ENCODE data around the gene VGLL3.
A peak's percentile ranks its signal among the peaks of the same experiment; 100 is the strongest.

The VGLL3 gene

GRCh38 chr3:87002346-87002745, 11.4 kb upstream of the VGLL3 start:
- H3K27ac ChIP-seq (ENCODE audit: low read depth, low read length, severe bottlenecking), result no peak overlapping the region
- H3K4me3 ChIP-seq (ENCODE audit: extremely low read depth, insufficient read depth, low read length, poor library complexity, severe bottlenecking), result no peak overlapping the region
- no peaks in the 10 kb centered on the region for H3K4me1 ChIP-seq (ENCODE audit: control insufficient read depth, insufficient read depth, low read length, poor library complexity, severe bottlenecking)
- no peaks in the 10 kb centered on the region for H3K9me3 ChIP-seq (ENCODE audit: control insufficient read depth, low read length)
- H3K36me3 ChIP-seq (ENCODE audit: control insufficient read depth, insufficient read depth, low read length), result no peaks in the 10 kb centered on the region
- WGBS, 2 experiments (ENCODE audit: insufficient coverage in 2 of 2), result 80 to 100% methylated on average over 1 to 4 of the region's 4 CpGs

GRCh38 chr3:87001473-87002098, 10.6 kb upstream of the VGLL3 start:
- Histone ChIP-seq H3K9me3 (ENCODE audit: control insufficient read depth, low read length) (no peaks in the 10 kb centered on the region), H3K4me3 (ENCODE audit: extremely low read depth, insufficient read depth, low read length, poor library complexity, severe bottlenecking) (no peak overlapping the region), H3K36me3 (ENCODE audit: control insufficient read depth, insufficient read depth, low read length) (no peaks in the 10 kb centered on the region), H3K4me1 (ENCODE audit: control insufficient read depth, insufficient read depth, low read length, poor library complexity, severe bottlenecking) (peaks cover 4% of the 10 kb centered on the region), H3K27ac (ENCODE audit: low read depth, low read length, severe bottlenecking) (no peak overlapping the region)
- WGBS, 2 experiments (ENCODE audit: insufficient coverage in 2 of 2), result no CpG with 5 or more reads among the region's 4 CpGs

- no peak overlapping the region for H3K4me3 ChIP-seq (ENCODE audit: extremely low read depth, insufficient read depth, low read length, poor library complexity, severe bottlenecking)
- no peaks in the 10 kb centered on the region for H3K9me3 ChIP-seq (ENCODE audit: control insufficient read depth, low read length)
- H3K27ac ChIP-seq (ENCODE audit: low read depth, low read length, severe bottlenecking), result no peak overlapping the region
- H3K4me1 ChIP-seq (ENCODE audit: control insufficient read depth, insufficient read depth, low read length, poor library complexity, severe bottlenecking), result peaks cover 10% of the 10 kb centered on the region
- 83 to 100% methylated on average over 2 of the region's 4 CpGs for WGBS, 2 experiments (ENCODE audit: insufficient coverage in 2 of 2)
- H3K36me3 ChIP-seq (ENCODE audit: control insufficient read depth, insufficient read depth, low read length), result no peaks in the 10 kb centered on the region
Observed at GRCh38 chr3:87000940-87001339, 10.0 kb upstream of the VGLL3 start.

GRCh38 chr3:86998569-86998968, 7.6 kb upstream of the VGLL3 start:
- H3K36me3 ChIP-seq (ENCODE audit: control insufficient read depth, insufficient read depth, low read length), result no peaks in the 10 kb centered on the region
- WGBS, 2 experiments (ENCODE audit: insufficient coverage in 2 of 2), result no CpG with 5 or more reads among the region's 1 CpG
- H3K9me3 ChIP-seq (ENCODE audit: control insufficient read depth, low read length), result no peaks in the 10 kb centered on the region
- no peak overlapping the region for H3K27ac ChIP-seq (ENCODE audit: low read depth, low read length, severe bottlenecking)
- no peak overlapping the region for H3K4me3 ChIP-seq (ENCODE audit: extremely low read depth, insufficient read depth, low read length, poor library complexity, severe bottlenecking)
- H3K4me1 ChIP-seq (ENCODE audit: control insufficient read depth, insufficient read depth, low read length, poor library complexity, severe bottlenecking), result peaks cover 18% of the 10 kb centered on the region

- Histone ChIP-seq H3K36me3 (ENCODE audit: control insufficient read depth, insufficient read depth, low read length) (no peaks in the 10 kb centered on the region), H3K9me3 (ENCODE audit: control insufficient read depth, low read length) (no peaks in the 10 kb centered on the region), H3K27ac (ENCODE audit: low read depth, low read length, severe bottlenecking) (peak overlapping the region; percentile 36), H3K4me3 (ENCODE audit: extremely low read depth, insufficient read depth, low read length, poor library complexity, severe bottlenecking) (no peak overlapping the region), H3K4me1 (ENCODE audit: control insufficient read depth, insufficient read depth, low read length, poor library complexity, severe bottlenecking) (peaks cover 30% of the 10 kb centered on the region)
- WGBS, 2 experiments (ENCODE audit: insufficient coverage in 2 of 2), result 75 to 94% methylated on average over 2 to 4 of the region's 5 CpGs
Observed at GRCh38 chr3:86996261-86996955, 5.5 kb upstream of the VGLL3 start.

GRCh38 chr3:86995537-86995936, 4.6 kb upstream of the VGLL3 start:
- H3K9me3 ChIP-seq (ENCODE audit: control insufficient read depth, low read length), result no peaks in the 10 kb centered on the region
- H3K4me3 ChIP-seq (ENCODE audit: extremely low read depth, insufficient read depth, low read length, poor library complexity, severe bottlenecking), result no peak overlapping the region
- H3K27ac ChIP-seq (ENCODE audit: low read depth, low read length, severe bottlenecking), result no peak overlapping the region
- peaks cover 32% of the 10 kb centered on the region for H3K4me1 ChIP-seq (ENCODE audit: control insufficient read depth, insufficient read depth, low read length, poor library complexity, severe bottlenecking)
- no peaks in the 10 kb centered on the region for H3K36me3 ChIP-seq (ENCODE audit: control insufficient read depth, insufficient read depth, low read length)
- no CpG with 5 or more reads among the region's 5 CpGs for WGBS, 2 experiments (ENCODE audit: insufficient coverage in 2 of 2)

GRCh38 chr3:86993704-86994103, 2.8 kb upstream of the VGLL3 start:
- no peak overlapping the region for H3K27ac ChIP-seq (ENCODE audit: low read depth, low read length, severe bottlenecking)
- 68 to 75% methylated on average over 7 of the region's 7 CpGs for WGBS, 2 experiments (ENCODE audit: insufficient coverage in 2 of 2)
- no peaks in the 10 kb centered on the region for H3K36me3 ChIP-seq (ENCODE audit: control insufficient read depth, insufficient read depth, low read length)
- peaks cover 32% of the 10 kb centered on the region for H3K4me1 ChIP-seq (ENCODE audit: control insufficient read depth, insufficient read depth, low read length, poor library complexity, severe bottlenecking)
- H3K4me3 ChIP-seq (ENCODE audit: extremely low read depth, insufficient read depth, low read length, poor library complexity, severe bottlenecking), result no peak overlapping the region
- H3K9me3 ChIP-seq (ENCODE audit: control insufficient read depth, low read length), result no peaks in the 10 kb centered on the region

- WGBS, 2 experiments (ENCODE audit: insufficient coverage in 2 of 2), result 79 to 87% methylated on average over 3 to 5 of the region's 8 CpGs
- H3K4me3 ChIP-seq (ENCODE audit: extremely low read depth, insufficient read depth, low read length, poor library complexity, severe bottlenecking), result peak overlapping the region; percentile 59
- no peak overlapping the region for H3K27ac ChIP-seq (ENCODE audit: low read depth, low read length, severe bottlenecking)
Observed at GRCh38 chr3:86991840-86992435, 989 bp upstream of the VGLL3 start.

GRCh38 chr3:86991482-86991815, 500 bp upstream of the VGLL3 start:
- Histone ChIP-seq H3K36me3 (ENCODE audit: control insufficient read depth, insufficient read depth, low read length) (no peaks in the 10 kb centered on the region), H3K27ac (ENCODE audit: low read depth, low read length, severe bottlenecking) (peak overlapping the region; percentile 23)
- WGBS, 2 experiments (ENCODE audit: insufficient coverage in 2 of 2), result 34 to 41% methylated on average over 5 of the region's 7 CpGs

More at GRCh38 chr3:86991840-86992435, 989 bp upstream of the VGLL3 start:
- peaks cover 34% of the 10 kb centered on the region for H3K4me1 ChIP-seq (ENCODE audit: control insufficient read depth, insufficient read depth, low read length, poor library complexity, severe bottlenecking)
- no peaks in the 10 kb centered on the region for H3K36me3 ChIP-seq (ENCODE audit: control insufficient read depth, insufficient read depth, low read length)
- H3K9me3 ChIP-seq (ENCODE audit: control insufficient read depth, low read length), result no peaks in the 10 kb centered on the region

GRCh38 chr3:86990012-86990733, 776 bp downstream of the VGLL3 start:
- Histone ChIP-seq H3K4me3 (ENCODE audit: extremely low read depth, insufficient read depth, low read length, poor library complexity, severe bottlenecking) (peak overlapping the region; percentile 59), H3K4me1 (ENCODE audit: control insufficient read depth, insufficient read depth, low read length, poor library complexity, severe bottlenecking) (peaks cover 22% of the 10 kb centered on the region), H3K27ac (ENCODE audit: low read depth, low read length, severe bottlenecking) (no peak overlapping the region), H3K36me3 (ENCODE audit: control insufficient read depth, insufficient read depth, low read length) (no peaks in the 10 kb centered on the region), H3K9me3 (ENCODE audit: control insufficient read depth, low read length) (no peaks in the 10 kb centered on the region)
- 5 to 8% methylated on average over 22 to 29 of the region's 29 CpGs for WGBS, 2 experiments (ENCODE audit: insufficient coverage in 2 of 2)

More at GRCh38 chr3:86991482-86991815, 500 bp upstream of the VGLL3 start:
- no peaks in the 10 kb centered on the region for H3K9me3 ChIP-seq (ENCODE audit: control insufficient read depth, low read length)
- peak overlapping the region; percentile 59 for H3K4me3 ChIP-seq (ENCODE audit: extremely low read depth, insufficient read depth, low read length, poor library complexity, severe bottlenecking)
- H3K4me1 ChIP-seq (ENCODE audit: control insufficient read depth, insufficient read depth, low read length, poor library complexity, severe bottlenecking), result peaks cover 30% of the 10 kb centered on the region
